H54 (cell line): ENCODE results near the gene DCAF11.

Experiments
- DNase-seq: peaks from one replicate; pipeline ENCODE4 v3.0.0; 2011; ENCODE audit warnings: low spot score, mixed read lengths; ENCODE audit not compliant: insufficient read length
- FAIRE-seq: peaks from 3 replicates; lab custom pipeline; 2011; peaks lifted over from hg19 to GRCh38; lab: Jason Lieb, UNC
- POLR2A ChIP-seq: IDR thresholded peaks from 2 replicates; pipeline ENCODE4 v1.6.1; 2011; ENCODE audit warnings: low read depth, mild to moderate bottlenecking, low read length

DCAF11 gene

DNA sequence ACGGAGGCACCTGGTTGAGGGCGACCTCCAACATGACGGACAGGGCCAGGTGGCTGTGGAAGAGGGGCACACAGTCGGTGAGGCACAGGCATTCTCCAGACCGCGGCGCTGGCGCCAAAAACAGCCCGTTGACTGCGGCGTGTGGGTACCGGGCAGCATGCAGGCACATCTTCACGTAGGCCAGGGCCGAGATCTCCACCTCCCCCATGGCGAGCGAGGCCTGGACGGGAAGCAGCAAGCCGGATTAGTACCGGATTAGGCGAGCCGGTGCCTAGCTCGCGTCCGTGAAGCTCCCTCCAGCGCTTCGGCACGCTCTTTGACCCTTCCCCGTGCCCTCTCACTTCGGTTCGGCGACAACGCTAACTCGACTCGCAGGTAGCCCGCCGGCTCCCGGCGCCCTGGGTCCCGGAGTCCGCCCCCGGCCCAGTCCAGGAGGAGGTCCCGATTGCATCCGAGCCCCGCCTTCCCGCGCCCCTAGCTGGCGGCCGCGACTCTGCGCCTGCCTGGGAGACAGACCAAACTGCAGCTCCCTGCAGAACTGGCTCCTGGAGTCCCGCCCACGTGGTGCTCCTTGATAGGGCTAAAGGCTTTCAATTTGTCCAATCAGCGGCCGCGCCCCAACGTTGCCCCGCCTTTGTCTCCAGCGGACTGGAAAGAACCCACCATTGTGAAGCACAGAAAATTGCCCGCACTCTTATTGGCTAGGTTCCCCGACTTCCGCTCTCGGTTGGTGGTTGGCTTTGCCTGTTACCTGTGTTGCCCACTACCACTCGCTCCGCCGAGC, 26.7 kb downstream of the DCAF11 start, which contains the start of gene EMC9:
EMC9 (minus strand) TSS at position 495 of the 784 bp plus-strand sequence; CDS start at position 208, 287 bp downstream.
- FAIRE-seq (peak; percentile 81), DNase-seq (peak; percentile 88)
- peak; percentile 69 for TF ChIP-seq POLR2A

DNA sequence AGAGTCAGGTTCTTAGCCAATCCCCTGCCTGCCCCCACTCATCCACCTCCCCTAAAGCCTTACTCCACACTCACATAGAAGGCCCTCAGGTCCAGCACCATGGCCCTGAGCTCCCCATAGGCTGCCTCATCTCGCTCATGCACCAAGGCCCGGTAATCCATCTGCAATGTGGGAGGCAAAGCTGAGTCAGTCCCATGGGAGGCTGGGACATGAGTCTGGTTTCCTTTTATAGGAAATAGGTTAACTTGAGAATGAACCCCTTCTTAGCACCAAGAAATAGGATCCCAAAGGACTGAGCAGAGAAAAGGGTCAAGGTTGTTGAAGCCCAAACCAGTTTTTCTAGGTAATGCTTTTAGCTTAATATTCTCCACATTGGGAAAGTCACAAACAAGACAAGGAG, 28.9 kb downstream of the DCAF11 start:
- no peak for FAIRE-seq
- TF ChIP-seq POLR2A, result no peak
- DNase-seq, result no peak

- FAIRE-seq (no peak), DNase-seq (no peak)
- TF ChIP-seq POLR2A, result no peak
Measured at GRCh38 chr14:24144451-24144850, 29.9 kb downstream of the DCAF11 start.

DNA sequence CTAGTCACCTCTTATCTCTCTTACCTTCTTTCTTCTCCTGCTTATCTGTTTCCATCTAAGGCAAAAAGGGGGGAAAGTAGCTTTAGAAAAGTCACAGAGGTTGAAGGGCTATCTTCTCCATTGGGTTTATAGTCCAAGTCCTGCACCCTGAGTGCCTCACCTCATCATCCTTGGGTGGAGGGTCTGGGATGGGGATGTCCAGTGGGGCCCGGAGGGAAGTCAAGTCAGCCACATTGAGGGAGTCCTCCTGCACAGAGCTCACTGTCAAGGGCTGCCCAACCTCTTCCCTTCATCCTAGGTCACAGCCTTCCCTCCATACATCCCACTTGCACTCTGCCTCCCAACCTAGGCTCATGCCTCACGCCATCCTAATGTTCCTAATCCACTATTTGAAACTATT, 30.6 kb downstream of the DCAF11 start:
- no peak for FAIRE-seq
- no peak for TF ChIP-seq POLR2A
- no peak for DNase-seq

DNA sequence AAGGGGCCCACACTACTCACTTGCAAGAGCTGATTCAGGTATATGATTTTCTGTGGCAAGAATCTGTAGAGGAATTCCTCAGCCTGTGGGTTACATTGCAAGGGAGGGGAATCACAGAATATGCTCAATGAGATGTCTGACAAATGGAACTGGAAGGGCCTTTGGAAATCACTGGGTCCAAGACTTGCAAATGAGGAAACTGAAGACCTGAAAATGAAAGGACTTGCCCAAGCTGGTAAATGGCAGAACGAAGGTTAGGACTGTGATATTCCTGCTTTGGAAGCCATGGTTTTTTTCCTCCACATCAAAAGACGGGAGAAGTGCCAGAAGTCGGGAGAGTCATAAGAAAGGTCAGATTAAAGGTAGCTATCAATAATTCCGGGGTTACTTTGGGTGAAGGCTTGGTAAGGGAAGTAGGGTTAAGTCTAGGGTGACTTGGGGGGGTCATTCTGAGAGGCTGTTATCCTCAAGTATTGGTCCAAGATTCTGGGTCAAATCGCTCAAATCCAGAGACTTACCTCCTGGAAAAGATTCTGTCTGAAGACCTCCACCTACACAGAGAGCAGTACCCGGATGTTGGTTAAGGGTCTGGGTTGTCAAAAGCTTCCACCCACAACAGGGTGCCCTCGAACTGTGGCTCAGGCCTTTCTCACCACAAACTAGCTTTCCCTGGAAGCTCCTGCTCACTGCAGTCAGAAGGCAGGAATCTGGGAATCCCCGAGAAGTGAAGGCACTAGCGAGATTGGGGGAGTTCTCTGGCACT, 31.3 kb downstream of the DCAF11 start:
- FAIRE-seq (no peak), DNase-seq (no peak)
- no peak for TF ChIP-seq POLR2A

DNA sequence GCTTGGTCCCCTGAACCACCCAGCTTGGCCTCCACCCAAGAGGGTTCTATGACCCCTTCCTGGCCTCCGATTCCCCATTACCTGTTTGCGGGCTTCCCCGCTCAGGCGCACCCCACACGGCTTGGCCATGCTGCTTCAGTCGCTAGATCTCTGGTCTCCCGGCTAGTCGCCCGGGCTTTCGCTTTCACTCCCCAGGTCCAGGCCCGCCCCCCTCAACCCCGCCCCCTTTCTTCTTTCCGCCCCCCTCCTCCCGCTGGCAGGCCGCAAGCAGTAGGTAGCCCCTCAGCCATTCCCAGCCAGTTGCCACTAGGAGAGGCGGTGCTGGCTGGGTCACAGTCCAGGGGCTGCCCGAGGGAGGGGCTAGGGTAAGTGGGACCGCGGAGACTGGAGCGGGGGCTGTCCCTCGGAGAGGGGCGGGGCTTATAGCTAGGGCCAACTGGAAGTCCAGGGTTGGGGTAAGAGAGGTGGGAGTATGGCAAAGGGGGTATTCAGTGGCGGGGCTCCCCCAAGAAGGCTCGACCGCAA, 31.9 kb downstream of the DCAF11 start, which contains the start of gene PSME2:
PSME2 (minus strand) TSS at position 158 of the 525 bp plus-strand sequence; CDS start at position 129, 29 bp downstream.
- TF ChIP-seq POLR2A, result peak; percentile 50; the same call in 1 of the 2 replicates
- FAIRE-seq (peak; percentile 30), DNase-seq (peak; percentile 89)

DNA sequence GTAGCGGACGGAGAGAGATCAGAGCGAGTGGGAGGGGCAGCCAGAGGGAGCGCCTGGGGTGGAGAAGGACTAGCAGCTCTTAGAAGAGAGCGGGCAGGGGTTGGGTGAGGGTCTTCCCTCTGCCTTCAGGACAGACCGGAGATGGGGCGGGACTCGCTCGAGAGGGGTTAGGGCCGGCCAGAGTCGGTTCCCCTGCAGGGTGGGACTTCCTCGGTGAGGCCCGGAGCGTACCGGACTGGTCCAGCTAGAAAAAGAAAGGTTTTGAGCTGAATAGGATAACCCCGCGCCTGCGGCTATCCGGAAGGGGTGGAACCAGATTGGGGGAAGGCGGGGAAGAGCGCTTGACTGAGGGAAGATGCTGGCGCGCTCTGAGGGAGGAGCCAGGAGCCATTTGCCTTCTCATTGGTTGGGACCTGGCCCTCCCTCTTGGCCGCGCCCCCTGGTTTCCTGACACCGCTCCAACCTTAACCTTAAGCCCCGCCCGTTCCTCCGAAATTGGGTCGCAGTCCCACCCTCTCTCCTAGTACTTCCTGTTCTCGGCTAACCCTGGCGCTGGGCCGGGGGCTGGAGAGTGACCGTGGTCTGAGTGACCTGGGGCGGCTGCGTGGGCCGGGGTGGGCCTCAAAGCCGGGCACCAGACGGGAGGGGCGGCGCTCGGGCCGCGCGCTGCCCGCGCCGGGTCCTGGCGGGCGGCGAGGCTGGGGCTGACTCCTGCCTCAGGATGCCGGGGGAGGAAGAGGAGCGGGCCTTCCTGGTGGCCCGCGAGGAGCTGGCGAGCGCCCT, 32.6 kb downstream of the DCAF11 start, which contains the start of gene RNF31:
RNF31 (plus strand) TSS at position 521 of the 783 bp plus-strand sequence; CDS start at position 722, 201 bp downstream.
- DNase-seq (peak; percentile 75), FAIRE-seq (peak; percentile 61)
- TF ChIP-seq POLR2A, result peak; percentile 50; the same call in 1 of the 2 replicates

DNA sequence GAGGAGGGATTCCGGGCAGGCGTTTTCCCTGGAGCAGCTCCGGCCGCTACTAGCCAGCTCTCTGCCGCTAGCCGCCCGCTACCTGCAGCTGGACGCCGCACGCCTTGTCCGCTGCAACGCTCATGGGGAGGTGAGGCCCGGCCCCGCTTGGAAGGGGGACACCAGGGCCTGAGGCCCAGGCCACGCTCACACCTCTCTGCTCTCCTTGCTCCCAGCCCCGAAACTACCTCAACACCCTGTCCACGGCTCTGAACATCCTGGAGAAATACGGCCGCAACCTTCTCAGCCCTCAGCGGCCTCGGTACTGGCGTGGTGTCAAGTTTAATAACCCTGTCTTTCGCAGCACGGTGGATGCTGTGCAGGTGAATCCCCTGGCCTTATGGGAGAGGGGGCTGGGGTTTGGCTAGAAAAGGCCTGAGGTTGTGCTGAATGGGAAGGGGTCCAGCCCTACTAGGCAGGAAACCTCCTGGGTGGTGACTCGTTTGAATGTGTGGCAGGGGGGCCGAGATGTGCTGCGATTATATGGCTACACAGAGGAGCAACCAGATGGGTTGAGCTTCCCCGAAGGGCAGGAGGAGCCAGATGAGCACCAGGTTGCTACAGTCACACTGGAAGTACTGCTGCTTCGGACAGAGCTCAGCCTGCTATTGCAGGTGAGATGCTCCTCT, 33.3 kb downstream of the DCAF11 start:
- no peak for DNase-seq
- TF ChIP-seq POLR2A, result no peak
- FAIRE-seq, result no peak

DNA sequence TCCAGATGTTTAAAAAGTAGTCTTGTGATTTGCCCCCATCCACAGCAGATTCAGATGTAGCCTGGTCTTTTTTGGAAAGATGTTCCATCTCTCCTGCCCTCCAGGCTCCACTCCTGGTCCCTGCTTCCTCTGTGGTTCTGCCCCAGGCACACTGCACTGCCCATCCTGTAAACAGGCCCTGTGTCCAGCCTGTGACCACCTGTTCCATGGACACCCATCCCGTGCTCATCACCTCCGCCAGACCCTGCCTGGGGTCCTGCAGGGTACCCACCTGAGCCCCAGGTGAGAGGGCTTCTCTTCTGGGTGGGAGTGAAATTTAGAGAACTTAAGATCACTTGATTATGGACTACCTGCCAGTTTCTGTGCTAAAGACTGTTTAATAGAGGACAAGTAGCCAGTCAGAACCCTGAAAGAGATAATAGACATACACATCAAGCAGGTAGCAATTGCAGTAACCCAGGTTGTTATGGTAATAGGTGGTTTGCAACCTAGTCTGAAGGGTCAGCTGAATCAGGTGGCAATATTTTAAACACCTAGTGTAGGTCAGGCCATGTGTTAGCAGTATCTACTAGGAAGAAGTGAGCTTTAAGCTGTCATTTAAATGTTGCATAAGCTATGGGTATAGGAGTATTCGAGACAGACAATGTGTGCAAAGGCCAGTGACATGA, 34.9 kb downstream of the DCAF11 start:
- no peak for TF ChIP-seq POLR2A
- FAIRE-seq, result no peak
- no peak for DNase-seq

GRCh38 chr14:24150061-24150460, 35.5 kb downstream of the DCAF11 start:
- FAIRE-seq, result no peak
- DNase-seq, result no peak
- TF ChIP-seq POLR2A, result no peak

- FAIRE-seq (no peak), DNase-seq (no peak)
- no peak for TF ChIP-seq POLR2A
Measured at GRCh38 chr14:24150567-24150966, 36.0 kb downstream of the DCAF11 start.

- no peak for DNase-seq
- no peak for TF ChIP-seq POLR2A
- FAIRE-seq, result no peak
Measured at GRCh38 chr14:24150993-24151392, 36.4 kb downstream of the DCAF11 start.
